ENCODE data around the gene GTF3C2. TPM values are rescaled to one million over a fixed set of nuclear protein-coding genes. Genes with fewer than 3 reads are reported as not detected.

Gene GTF3C2
- total and polyA plus RNA-seq, 2 of the 13 experiments (the other 11 are each of a cell fraction or from before 2014, with no cell fraction given), result 77.5 to 130 TPM

GRCh38 chr2:27370026-27370815 lies 13.7 kb upstream of the GTF3C2 start, which contains the start of the genes EIF2B4 and SNX17 (continued):
- peak; percentile 46 for TF ChIP-seq E2F2 (CRISPR knock-in tag; IDR thresholded peaks at IDR 0.05; ENCODE audit: borderline replicate concordance)
- peak; percentile 84 for TF ChIP-seq PHF20 (CRISPR knock-in tag; IDR thresholded peaks at IDR 0.05)
- TF ChIP-seq POLR2A (IDR thresholded peaks at IDR 0.05; ENCODE audit: insufficient read depth in 1 of 2, low read depth in 2 of 2, low read length in 2 of 2), result peak in 1 of 2 experiments; percentile 92; a peak in 2 of 4 replicates
- peak; percentile 44; the same call in 1 of the 2 replicates for TF ChIP-seq FOSL1 (CRISPR knock-in tag; IDR thresholded peaks at IDR 0.05; ENCODE audit: borderline replicate concordance)
- TF ChIP-seq ZNF251 (CRISPR knock-in tag; IDR thresholded peaks at IDR 0.05), result peak; percentile 78; the same call in 1 of the 2 replicates
- TF ChIP-seq PRDM15 (CRISPR knock-in tag; IDR thresholded peaks at IDR 0.05), result peak; percentile 71
- TF ChIP-seq IRF2 (CRISPR knock-in tag; IDR thresholded peaks at IDR 0.05), result peak; percentile 99
- peak; percentile 74; the same call in 1 of the 2 replicates for TF ChIP-seq FUBP1 (CRISPR knock-in tag; IDR thresholded peaks at IDR 0.05; ENCODE audit: borderline replicate concordance)
- TF ChIP-seq ZNF180 (CRISPR knock-in tag; IDR thresholded peaks at IDR 0.05; ENCODE audit: borderline replicate concordance, low read depth), result no peak; the same call in 1 of the 2 replicates
- TF ChIP-seq JUNB (CRISPR knock-in tag; IDR thresholded peaks at IDR 0.05; ENCODE audit: borderline replicate concordance), result no peak; the same call in 1 of the 2 replicates
- TF ChIP-seq ZBED4 (CRISPR knock-in tag; IDR thresholded peaks at IDR 0.05; ENCODE audit: borderline replicate concordance), result peak; percentile 88
- peak; percentile 98 for TF ChIP-seq GTF3A (CRISPR knock-in tag; conservative IDR thresholded peaks at IDR 0.05)
- peak; percentile 97 for TF ChIP-seq KDM3A (CRISPR knock-in tag; IDR thresholded peaks at IDR 0.05; ENCODE audit: low read depth)
- TF ChIP-seq MYNN (CRISPR knock-in tag; IDR thresholded peaks at IDR 0.05; ENCODE audit: low read depth), result no peak
- peak; percentile 81; the same call in 1 of the 2 replicates for TF ChIP-seq ARID3A (IDR thresholded peaks at IDR 0.05; ENCODE audit: low read depth, low read length)
- TF ChIP-seq ZFY (CRISPR knock-in tag; IDR thresholded peaks at IDR 0.05), result peak; percentile 100
